PC-9 (cell line): ENCODE data around the gene CACNA1I. TPM values are rescaled to one million over a fixed set of nuclear protein-coding genes. Genes with fewer than 3 reads are reported as not detected.

Experiments
- BruUV-seq: library from RNA; stranded (reverse); fragments of 400-500 nt; replicated peaks from 2 replicates; lab custom pipeline; 2021; lab: Mats Ljungman, UMichigan
- CTCF ChIA-PET: fragments of 300-600 bp; sonication (Branson Sonifier 250); formaldehyde crosslinking; loops from one replicate; lab custom pipeline; 2022; ENCODE audit warnings: antibody characterized with exemption; lab: Charles Lee
- POLR2A ChIA-PET: fragments of 300-600 bp; sonication (Branson Sonifier 250); formaldehyde crosslinking; loops from one replicate; lab custom pipeline; 2022; ENCODE audit warnings: antibody characterized with exemption; ENCODE audit not compliant: unreplicated experiment; lab: Charles Lee
- DNase-seq, 2 experiments: peaks; one replicate each; pipeline versions ENCODE4 v3.0.0 to v3.0.0-alpha.2; 2015 to 2022; ENCODE audit warnings: mixed read lengths in 1 of 2
- H2AFZ ChIP-seq: fragments of 200-600 bp; sonication (generic); 2 replicates; pipeline ENCODE4 v1.8.1; 2017; ENCODE audit warnings: antibody characterized with exemption
- H3F3A ChIP-seq: fragments of 200-600 bp; sonication (generic); 2 replicates; pipeline ENCODE4 v1.8.1; 2017; ENCODE audit warnings: antibody characterized with exemption, mild to moderate bottlenecking, low read depth; ENCODE audit not compliant: insufficient read depth
- H3K27ac ChIP-seq: fragments of 200-600 bp; sonication (generic); 2 replicates; pipeline ENCODE4 v1.6.1; 2016; ENCODE audit warnings: mixed run types
- H3K27me3 ChIP-seq: fragments of 200-600 bp; sonication (generic); 2 replicates; pipeline ENCODE4 v1.6.1; 2016; ENCODE audit warnings: low read depth, mixed run types; ENCODE audit not compliant: insufficient read depth
- H3K36me3 ChIP-seq: fragments of 200-600 bp; sonication (generic); 2 replicates; pipeline ENCODE4 v1.6.1; 2016; ENCODE audit warnings: low read depth, mixed run types
- H3K4me1 ChIP-seq: fragments of 200-600 bp; sonication (generic); replicated peaks from 2 replicates; pipeline ENCODE4 v1.6.1; 2016; ENCODE audit warnings: mixed run types; ENCODE audit not compliant: insufficient read depth
- H3K4me2 ChIP-seq: fragments of 200-600 bp; sonication (generic); 2 replicates; pipeline ENCODE4 v1.6.1; 2017; ENCODE audit warnings: mixed run types
- H3K4me3 ChIP-seq: fragments of 200-600 bp; sonication (generic); 2 replicates; pipeline ENCODE4 v1.6.1; 2016; ENCODE audit warnings: mixed run types
- H3K79me2 ChIP-seq: fragments of 200-600 bp; sonication (generic); 2 replicates; pipeline ENCODE4 v1.6.1; 2017; ENCODE audit warnings: low read depth, mixed run types
- H3K9me2 ChIP-seq: fragments of 200-600 bp; sonication (generic); 2 replicates; pipeline ENCODE4 v1.8.1; 2017; ENCODE audit warnings: mild to moderate bottlenecking; ENCODE audit not compliant: insufficient read depth
- H3K9me3 ChIP-seq: fragments of 200-600 bp; sonication (generic); 2 replicates; pipeline ENCODE4 v1.8.1; 2016; ENCODE audit warnings: low read depth; ENCODE audit not compliant: insufficient read depth
- H4K20me1 ChIP-seq: fragments of 200-600 bp; sonication (generic); 2 replicates; pipeline ENCODE4 v1.8.1; 2017; ENCODE audit not compliant: insufficient read depth
- CTCF ChIP-seq: fragments of 200-600 bp; sonication (generic); conservative IDR thresholded peaks from 2 replicates; pipeline ENCODE4 v1.6.1; 2017; ENCODE audit warnings: mixed run types, antibody characterized with exemption, mild to moderate bottlenecking, moderate library complexity
- EZH2 ChIP-seq: fragments of 200-600 bp; sonication (generic); IDR thresholded peaks from 2 replicates; pipeline ENCODE4 v1.8.0; 2017; ENCODE audit warnings: antibody characterized with exemption, low read depth
- intact Hi-C: fragments of 100-400 bp; cut with micrococcal nuclease; formaldehyde crosslinking; loops from one replicate; pipeline ENCODE4 v1.10.0; 2022; ENCODE audit not compliant: unreplicated experiment
- total RNA-seq: library from RNA; stranded (reverse); gene quantifications from 2 replicates; pipeline ENCODE4 v1.2.3, GENCODE V29; 2021

CACNA1I gene
- total RNA-seq, 1 experiment from 2014 or later: 2.8 TPM

- H3K4me2 ChIP-seq: no peak overlapping the region
- DNase-seq: no peak
- H3K4me3 ChIP-seq: no peak overlapping the region
- TF ChIP-seq CTCF (no peak), EZH2 (no peak)
- BruUV-seq: no TSS peak
- no peak overlapping the region for H2AFZ ChIP-seq
- no peak overlapping the region for H3K27ac ChIP-seq
- H4K20me1 ChIP-seq: no peaks in the 10 kb centered on the region
- no peaks in the 10 kb centered on the region for H3K36me3 ChIP-seq
- ChIA-PET CTCF (no interaction called here), POLR2A (interaction anchor here (0.5 to 0.6 kb wide), 2 partner anchors 8 to 57 kb away, joined by 3 to 4 read pairs; no protein-coding TSS in a partner anchor)
- H3K4me1 ChIP-seq: no peaks in the 10 kb centered on the region
- no peaks in the 10 kb centered on the region for H3K9me2 ChIP-seq
- no peaks in the 10 kb centered on the region for H3K79me2 ChIP-seq
- H3F3A ChIP-seq: no peaks in the 10 kb centered on the region
- intact Hi-C loops: no loop called here
- H3K9me3 ChIP-seq: no peaks in the 10 kb centered on the region
- H3K27me3 ChIP-seq: peaks cover 70% of the 10 kb centered on the region
Observed at GRCh38 chr22:39705386-39705785, 134.8 kb downstream of the CACNA1I start.

- Histone ChIP-seq H3K9me3 (no peaks in the 10 kb centered on the region), H3K4me3 (no peak overlapping the region), H3K79me2 (no peaks in the 10 kb centered on the region), H3K4me1 (no peaks in the 10 kb centered on the region; the same call in 1 of the 2 replicates), H4K20me1 (no peaks in the 10 kb centered on the region), H3K27ac (no peak overlapping the region), H3K36me3 (no peaks in the 10 kb centered on the region), H3F3A (no peaks in the 10 kb centered on the region), H3K27me3 (peaks cover 72% of the 10 kb centered on the region), H3K4me2 (no peak overlapping the region), H3K9me2 (no peaks in the 10 kb centered on the region), H2AFZ (no peak overlapping the region)
- BruUV-seq: no TSS peak
- no peak for DNase-seq
- intact Hi-C loops: no loop called here
- TF ChIP-seq CTCF (no peak), EZH2 (no peak)
- CTCF ChIA-PET: no interaction called here
- POLR2A ChIA-PET: no interaction called here
Observed at GRCh38 chr22:39706376-39707140, 136.0 kb downstream of the CACNA1I start.

DNA sequence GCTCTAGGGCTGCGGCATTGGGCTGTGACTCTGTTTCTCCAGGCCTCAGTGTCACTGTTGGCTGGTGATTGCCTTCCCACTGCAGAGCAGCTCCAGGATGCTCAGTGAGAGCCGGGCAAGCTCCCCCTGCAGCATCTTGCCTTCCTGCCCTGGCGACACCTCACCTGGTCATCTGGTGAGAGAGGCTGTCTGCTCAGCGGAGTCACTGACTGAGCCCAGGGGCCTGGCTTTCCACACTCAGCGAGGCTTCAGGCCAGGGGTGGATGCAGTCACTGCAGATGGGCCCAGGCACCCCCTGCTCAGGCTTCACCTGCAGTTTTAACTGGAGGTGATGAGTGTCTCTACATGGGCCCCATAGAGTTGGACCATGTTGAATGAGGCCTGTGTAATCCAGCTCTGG, 136.8 kb downstream of the CACNA1I start:
- no TSS peak for BruUV-seq
- DNase-seq: no peak
- intact Hi-C loops: no loop called here
- Histone ChIP-seq H3K4me3 (no peak overlapping the region), H3K9me3 (no peaks in the 10 kb centered on the region), H3K79me2 (no peaks in the 10 kb centered on the region), H2AFZ (no peak overlapping the region), H3K36me3 (no peaks in the 10 kb centered on the region), H3K27ac (no peak overlapping the region), H3K4me2 (no peak overlapping the region), H3F3A (no peaks in the 10 kb centered on the region), H3K9me2 (no peaks in the 10 kb centered on the region), H4K20me1 (no peaks in the 10 kb centered on the region), H3K27me3 (peaks cover 71% of the 10 kb centered on the region), H3K4me1 (no peaks in the 10 kb centered on the region; the same call in 1 of the 2 replicates)
- POLR2A ChIA-PET: interaction anchor here (0.6 kb wide), 1 partner anchor 95 kb away, joined by 5 read pairs; no protein-coding TSS in a partner anchor
- CTCF ChIA-PET: no interaction called here
- no peak for TF ChIP-seq EZH2
- no peak for TF ChIP-seq CTCF
